CD4-positive, CD25-positive, alpha-beta regulatory T cell (primary cell): ENCODE measurements around the gene MKKS. TPM values are rescaled to one million over a fixed set of nuclear protein-coding genes. Genes with fewer than 3 reads are reported as not detected.

Source experiments
- ATAC-seq, 2 donors: fragments of 150-1000 bp; cut with Tn5 transposase; one replicate each; pipeline ENCODE4 v1.10.0; 2021; ENCODE audit warnings: low read depth in 2 of 2, moderate number of reproducible peaks in 2 of 2, moderate library complexity in 1 of 2
- DNase-seq, 3 donors: peaks; one replicate each; pipeline versions ENCODE4 v3.0.0 to v3.0.0-alpha.2; 2012 to 2022; ENCODE audit warnings: mixed read lengths in 1 of 3
- H3K27ac ChIP-seq: one replicate; pipeline ENCODE4 v1.7.0; 2013; ENCODE audit warnings: mild to moderate bottlenecking, low read length; ENCODE audit not compliant: insufficient read depth, poor library complexity, severe bottlenecking
- H3K27me3 ChIP-seq: one replicate; pipeline ENCODE4 v1.7.0; 2013; ENCODE audit warnings: low read length; ENCODE audit not compliant: control insufficient read depth, insufficient read depth
- H3K36me3 ChIP-seq: one replicate; pipeline ENCODE4 v1.7.0; 2013; ENCODE audit warnings: mild to moderate bottlenecking, low read length, moderate library complexity; ENCODE audit not compliant: control insufficient read depth, insufficient read depth
- H3K4me1 ChIP-seq: 2 replicates; pipeline ENCODE4 v1.7.0; 2013; ENCODE audit warnings: mild to moderate bottlenecking, low read length; ENCODE audit not compliant: insufficient read depth, control insufficient read depth, poor library complexity, severe bottlenecking
- H3K4me3 ChIP-seq: one replicate; pipeline ENCODE4 v1.7.0; 2013; ENCODE audit warnings: low read depth, mild to moderate bottlenecking, low read length, moderate library complexity
- H3K9me3 ChIP-seq, 2 experiments: 1 replicate in 1 of 2; 2 replicates in 1 of 2; pipeline ENCODE4 v1.7.0; 2013; ENCODE audit warnings: low read length in 2 of 2, mild to moderate bottlenecking in 1 of 2, moderate library complexity in 1 of 2; ENCODE audit not compliant: control insufficient read depth in 2 of 2
- H3K27ac Mint-ChIP-seq, 3 donors: one replicate each; pipeline ENCODE4 v1.8.0; 2020 to 2022; ENCODE audit warnings: mild to moderate bottlenecking in 3 of 3, mixed read lengths in 3 of 3, moderate library complexity in 2 of 3
- H3K27me3 Mint-ChIP-seq: one replicate; pipeline ENCODE4 v1.8.0; 2022; ENCODE audit warnings: mild to moderate bottlenecking, mixed read lengths
- H3K36me3 Mint-ChIP-seq: one replicate; pipeline ENCODE4 v1.8.0; 2020; ENCODE audit warnings: mixed read lengths
- H3K4me1 Mint-ChIP-seq, 4 donors: one replicate each; pipeline ENCODE4 v1.8.0; 2020 to 2022; ENCODE audit warnings: mixed read lengths in 4 of 4, mild to moderate bottlenecking in 1 of 4
- H3K4me3 Mint-ChIP-seq, 4 donors: one replicate each; pipeline ENCODE4 v1.8.0; 2020 to 2022; ENCODE audit warnings: mild to moderate bottlenecking in 4 of 4, mixed read lengths in 4 of 4, moderate library complexity in 3 of 4
- H3K9me3 Mint-ChIP-seq, 7 donors: one replicate each; pipeline ENCODE4 v1.8.0; 2020 to 2022; ENCODE audit warnings: mixed read lengths in 7 of 7, mild to moderate bottlenecking in 3 of 7, moderate library complexity in 2 of 7
- polyA plus RNA-seq, 4 donors: library from polyadenylated mRNA; unstranded; fragments of 300-500 nt; fragmentation: Illumina TruSeq; gene quantifications; one replicate each; pipeline ENCODE4 v1.2.3, GENCODE V29; 2021
- total RNA-seq: library from RNA; stranded (reverse); gene quantifications from one replicate; pipeline ENCODE4 v1.2.3, GENCODE V29; 2022

Gene MKKS
- total and polyA plus RNA-seq, 5 donors from 2014 or later: 5.0 to 37.2 (median 31.1) TPM

GRCh38 chr20:10352934-10353824, 80.8 kb downstream of the MKKS start:
- Histone ChIP-seq H3K36me3 (no peaks in the 10 kb centered on the region), H3K4me3 (no peak overlapping the region), H3K27me3 (no peaks in the 10 kb centered on the region), H3K4me1 (no peaks in the 10 kb centered on the region), H3K27ac (no peak overlapping the region), H3K9me3 (no peaks in the 10 kb centered on the region)
- DNase-seq: no peak
- ATAC-seq: no peak
- Mint-ChIP-seq H3K36me3 (peaks cover 4% of the 10 kb centered on the region), H3K4me1 (peaks cover 0 to 5% (median 4%) of the 10 kb centered on the region in 4 donors), H3K27ac (no peak overlapping the region), H3K9me3 (peaks cover 0 to 5% (median 0%) of the 10 kb centered on the region in 7 donors), H3K27me3 (peaks cover 6% of the 10 kb centered on the region), H3K4me3 (no peak overlapping the region)

Other genes with a start within 250 kb of the MKKS start
- gene SNAP25, start 215.4 kb downstream of the MKKS start, total RNA-seq: not detected
- gene SNAP25, start 215.4 kb downstream of the MKKS start, polyA plus RNA-seq: not detected
- gene SLX4IP, start 1.1 kb upstream of the MKKS start, total RNA-seq: 4.1 TPM
- gene SLX4IP, start 1.1 kb upstream of the MKKS start, polyA plus RNA-seq: 1 to 10 TPM; 1.5 to 2.5 (median 2.2) TPM
- 0.30 TPM for gene JAG1, start 239.8 kb upstream of the MKKS start, total RNA-seq
- under 1 TPM in 3 of 4 donors, not detected in 1; 0.03 to 0.06 (median 0.03) TPM for gene JAG1, start 239.8 kb upstream of the MKKS start, polyA plus RNA-seq